ENCODE results near the gene TBC1D1.

GRCh38 chr4:38044060-38044459, 153.2 kb downstream of the TBC1D1 start:
- TF ChIP-seq POLR2A (IDR thresholded peaks at IDR 0.05) = no peak
- no peak for TF ChIP-seq CTCF (IDR thresholded peaks at IDR 0.05)
